Smooth muscle cell of the brain vasculature (primary cell): ENCODE data around the gene NAPB.

Experiments
- DNase-seq: peaks from one replicate; pipeline ENCODE4 v3.0.0-alpha.2; 2012; ENCODE audit warnings: low read depth, low spot score

Gene NAPB

GRCh38 chr20:23407781-23408464 lies 13.4 kb downstream of the NAPB start:
- DNase-seq = no peak

- no peak for DNase-seq
These were observed 14.4 kb downstream of the NAPB start for GRCh38 chr20:23406880-23407279.

DNA sequence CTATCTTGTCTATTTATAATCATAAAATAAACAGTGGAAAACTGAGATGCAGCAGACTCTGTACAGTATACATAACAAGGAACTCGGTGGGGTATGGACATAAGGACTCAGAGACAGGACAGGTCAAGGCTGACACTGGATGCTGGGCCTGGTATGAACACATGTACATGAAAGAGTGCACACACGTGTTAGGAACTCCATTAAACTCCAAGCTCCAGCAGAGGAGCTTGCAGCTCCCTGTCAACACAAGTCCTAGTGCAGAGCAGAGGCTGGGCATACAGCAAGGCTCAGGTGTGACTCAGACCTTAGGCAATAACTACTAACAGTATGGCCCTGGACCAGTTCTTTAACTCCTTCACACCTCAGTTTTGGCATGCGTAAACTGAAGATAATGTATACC lies 17.1 kb downstream of the NAPB start:
- DNase-seq = no peak

- DNase-seq = no peak
These were observed 17.5 kb downstream of the NAPB start for GRCh38 chr20:23403751-23404150.

DNA sequence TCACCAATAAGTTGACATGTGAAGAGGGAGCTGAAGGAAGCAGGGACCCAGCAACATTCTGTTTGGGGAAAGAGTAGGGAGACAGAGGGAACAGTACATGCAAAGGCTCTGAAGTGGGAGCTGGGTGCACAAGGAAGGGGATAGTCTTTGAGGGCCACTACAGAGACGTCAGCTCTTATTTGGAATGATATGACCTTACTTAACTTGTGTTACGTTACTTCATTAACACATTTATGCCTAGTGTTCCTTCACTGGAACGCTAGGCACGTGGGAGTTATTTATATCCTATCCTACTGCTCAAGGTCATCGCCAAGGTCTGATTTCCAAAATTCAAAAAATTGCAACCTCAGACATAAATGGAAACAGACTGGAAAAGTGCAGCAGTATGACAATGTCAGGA lies 20.2 kb downstream of the NAPB start:
- no peak for DNase-seq

DNA sequence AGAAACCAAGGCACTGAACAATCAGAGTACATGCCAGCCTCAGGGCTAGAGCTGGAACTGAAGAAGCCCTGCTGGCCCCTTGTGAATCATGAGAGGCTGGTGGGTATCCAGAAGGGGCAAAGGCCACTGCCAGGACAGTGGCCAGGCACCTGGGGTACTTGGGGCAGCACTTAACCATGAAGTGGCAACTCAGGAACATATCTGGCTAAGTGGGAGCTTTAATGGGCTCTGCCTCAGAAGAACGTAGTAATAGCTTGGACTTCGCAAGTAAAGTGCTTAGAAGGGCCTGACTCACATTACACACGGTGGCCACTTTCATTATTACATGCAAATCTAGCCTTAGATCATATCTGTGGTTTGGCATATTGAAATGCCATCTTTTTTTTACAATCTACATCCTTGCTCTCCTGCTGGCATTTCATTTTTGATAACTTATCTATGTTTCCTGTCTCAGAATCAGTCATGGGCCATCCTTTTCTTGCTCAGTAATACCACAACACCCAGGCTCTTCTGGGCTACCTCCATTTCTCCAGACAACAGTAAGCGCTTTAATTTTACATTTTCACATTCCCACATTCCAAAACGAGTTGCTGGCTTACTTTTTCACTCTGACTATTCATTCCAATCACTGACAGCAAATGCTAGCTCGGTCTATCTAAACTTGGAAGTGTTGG lies 21.6 kb downstream of the NAPB start:
- DNase-seq = no peak

DNA sequence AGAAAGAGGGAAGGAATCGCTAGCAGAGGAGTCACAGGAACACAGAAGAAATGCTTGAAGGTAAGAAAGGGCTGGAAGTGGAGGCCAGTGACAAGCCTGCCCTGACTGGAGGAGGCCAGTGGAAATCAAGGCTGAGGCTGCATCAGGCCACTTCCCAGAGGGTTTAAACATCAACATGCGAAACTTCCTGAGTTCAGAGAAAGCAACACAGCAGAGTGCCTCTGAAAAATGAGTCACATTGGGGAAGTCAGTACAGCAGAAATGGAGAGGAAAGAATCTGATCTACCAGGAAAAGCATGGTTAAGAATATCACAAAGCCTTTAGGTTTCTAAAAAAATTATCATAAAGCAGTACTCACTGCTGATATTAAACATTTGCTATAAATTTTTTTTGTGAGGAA lies 23.3 kb downstream of the NAPB start:
- DNase-seq = peak; percentile 46

- peak; percentile 40 for DNase-seq
These were observed 24.2 kb downstream of the NAPB start for GRCh38 chr20:23396950-23397627.

- no peak for DNase-seq
These were observed 27.1 kb downstream of the NAPB start for GRCh38 chr20:23393996-23394775.

DNA sequence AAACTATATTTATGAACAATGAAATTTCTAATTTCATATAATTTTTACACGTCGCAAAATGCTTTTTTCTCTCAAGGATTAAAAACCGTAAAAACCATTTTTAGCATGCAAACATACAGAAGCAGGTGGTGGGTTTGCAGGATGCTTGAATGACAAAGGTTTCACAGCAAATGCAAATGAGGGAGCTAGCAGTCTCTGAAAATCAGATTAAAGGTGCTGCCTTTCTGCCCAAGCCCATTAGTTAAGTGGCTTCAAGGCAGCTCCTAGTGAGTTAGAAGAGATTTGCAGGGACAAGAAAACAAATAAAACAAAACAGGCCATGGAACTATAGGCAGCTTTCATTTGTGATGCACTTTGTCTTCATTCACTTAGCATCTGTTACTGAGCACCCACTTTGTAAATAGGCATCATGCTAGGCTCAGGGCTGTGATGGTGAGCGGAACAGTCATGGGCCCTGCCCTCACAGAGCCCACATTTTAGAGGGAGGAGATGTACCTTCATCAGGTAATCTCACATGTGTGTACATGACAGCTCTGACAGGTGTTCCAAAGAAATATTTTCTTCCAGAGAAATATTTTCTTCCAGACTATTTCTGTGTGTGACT lies 29.5 kb downstream of the NAPB start:
- DNase-seq = no peak

DNA sequence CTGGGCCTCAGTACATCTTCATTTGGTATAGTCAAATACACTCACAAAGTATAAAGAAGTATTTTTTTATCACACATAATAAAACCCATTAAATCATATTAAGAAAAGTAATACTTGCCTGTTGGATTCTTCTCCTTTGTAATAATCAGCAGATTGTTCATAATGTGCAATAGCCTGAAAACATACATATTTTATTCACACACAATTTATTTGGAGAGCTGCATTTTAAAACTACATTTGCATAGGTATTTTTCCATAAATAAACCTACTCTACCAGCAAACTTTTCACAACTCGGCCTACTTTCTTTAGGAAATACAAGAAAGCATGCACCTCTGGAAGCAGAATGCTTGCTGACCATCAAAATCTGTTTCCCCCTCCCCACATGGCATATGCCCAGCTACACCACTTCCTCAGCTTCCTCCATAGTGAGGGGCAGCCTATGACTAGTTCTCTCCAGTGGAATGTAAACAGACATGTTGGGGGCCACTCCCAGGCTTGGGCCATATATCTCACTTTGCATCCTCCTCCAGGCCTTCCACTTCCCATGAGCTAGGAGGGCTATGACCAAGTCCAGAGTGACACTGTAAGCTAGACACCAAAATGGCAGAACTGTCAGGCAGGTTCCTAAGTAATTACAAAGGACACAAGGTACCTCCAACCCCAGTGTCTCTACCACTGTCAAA lies 31.1 kb downstream of the NAPB start:
- DNase-seq = no peak

GRCh38 chr20:23387118-23387443 lies 34.2 kb downstream of the NAPB start:
- no peak for DNase-seq

DNA sequence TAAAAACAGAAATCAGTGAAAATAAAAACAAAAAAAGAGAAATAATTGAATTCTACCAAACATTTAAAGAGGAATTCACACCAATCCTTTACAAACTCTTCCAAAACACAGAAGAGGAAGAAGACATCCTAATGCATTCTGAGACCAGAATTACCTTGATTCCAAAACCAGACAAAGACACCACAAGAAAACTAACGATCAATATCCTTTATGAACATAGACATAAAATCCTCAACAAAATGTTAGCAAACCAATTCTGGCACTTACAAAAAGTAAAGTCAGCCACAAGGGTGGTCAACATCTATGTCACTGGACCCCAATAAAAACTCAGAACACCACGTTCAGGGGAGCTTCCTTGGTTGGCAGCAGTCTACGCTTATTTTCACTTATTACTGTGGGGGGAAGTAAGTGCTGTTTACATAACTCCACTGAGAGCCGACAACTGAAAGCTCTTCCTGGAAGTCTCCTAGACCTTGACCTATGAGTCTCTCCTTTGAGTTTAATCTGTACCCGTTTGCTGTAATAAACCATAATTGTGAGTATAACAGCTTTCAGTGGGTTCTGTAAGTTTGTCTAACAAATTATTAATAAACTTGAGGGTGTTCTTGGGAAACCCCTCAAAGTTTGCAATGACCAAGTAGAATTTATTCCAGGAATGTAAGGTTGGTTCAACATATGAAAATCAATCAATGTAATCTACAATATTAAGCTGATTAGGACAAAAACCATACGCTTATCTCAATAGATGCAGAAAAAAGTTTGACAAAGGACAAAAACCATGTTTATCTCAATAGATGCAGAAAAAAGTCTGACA lies 34.8 kb downstream of the NAPB start:
- no peak for DNase-seq

DNA sequence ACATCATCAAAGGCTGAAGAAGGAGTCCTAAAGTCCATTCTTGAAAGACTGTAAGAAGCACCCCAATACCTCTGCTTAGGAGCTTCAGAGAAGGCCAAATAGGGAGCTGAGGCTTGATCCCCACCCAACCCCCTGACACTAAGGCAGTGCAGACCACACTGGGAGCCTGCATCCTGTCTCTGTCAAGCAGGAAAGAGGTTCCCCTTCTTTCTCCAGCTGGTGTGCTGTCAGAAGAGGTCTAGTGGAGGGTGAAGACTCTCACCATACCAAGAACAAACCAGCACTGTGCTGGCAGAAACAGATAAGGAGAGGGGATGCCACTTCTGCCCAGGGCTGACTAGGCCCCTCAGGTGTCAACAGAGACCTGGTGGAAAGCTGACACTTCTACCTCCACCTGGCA lies 39.4 kb downstream of the NAPB start:
- no peak for DNase-seq

GRCh38 chr20:23379772-23380171 lies 41.5 kb downstream of the NAPB start:
- DNase-seq = no peak

DNA sequence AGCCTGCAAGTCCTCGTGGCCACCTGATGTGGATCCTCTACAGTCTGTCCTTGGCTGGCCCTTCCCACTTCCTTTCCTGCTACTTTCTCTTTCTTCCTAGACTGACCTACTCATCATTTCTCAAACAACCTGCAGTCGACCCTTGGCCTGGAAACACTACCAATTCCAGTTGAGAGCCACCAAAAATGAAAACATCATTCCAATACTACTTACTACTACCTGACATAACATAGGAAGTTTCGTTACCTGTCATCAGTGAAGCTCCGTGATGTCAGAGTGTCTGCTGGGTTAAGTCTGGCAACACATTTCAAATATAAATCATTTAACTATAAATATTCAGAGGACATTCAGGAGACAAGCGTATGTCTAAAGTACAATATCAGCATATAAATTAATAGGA lies 45.5 kb downstream of the NAPB start:
- DNase-seq = no peak

DNA sequence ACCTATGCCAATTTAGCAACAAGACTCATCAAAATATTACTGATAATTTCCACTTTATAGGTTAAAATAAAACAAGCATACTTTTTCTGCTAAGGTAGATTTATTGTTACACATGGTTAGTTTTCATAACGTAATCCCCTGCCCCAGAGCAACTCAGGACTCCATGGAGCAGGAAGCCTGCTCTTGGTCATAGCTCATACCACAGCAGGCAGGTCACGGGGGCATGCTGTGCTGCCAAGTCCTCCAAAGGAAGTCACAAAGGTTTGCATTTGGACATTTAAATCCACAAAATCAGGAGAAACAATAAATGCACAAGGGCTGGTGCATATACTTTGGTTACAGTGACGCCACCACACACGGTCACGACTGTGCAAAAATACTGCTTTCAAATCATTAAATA lies 46.8 kb downstream of the NAPB start:
- DNase-seq = no peak

GRCh38 chr20:23371496-23371895 lies 49.8 kb downstream of the NAPB start:
- no peak for DNase-seq

DNA sequence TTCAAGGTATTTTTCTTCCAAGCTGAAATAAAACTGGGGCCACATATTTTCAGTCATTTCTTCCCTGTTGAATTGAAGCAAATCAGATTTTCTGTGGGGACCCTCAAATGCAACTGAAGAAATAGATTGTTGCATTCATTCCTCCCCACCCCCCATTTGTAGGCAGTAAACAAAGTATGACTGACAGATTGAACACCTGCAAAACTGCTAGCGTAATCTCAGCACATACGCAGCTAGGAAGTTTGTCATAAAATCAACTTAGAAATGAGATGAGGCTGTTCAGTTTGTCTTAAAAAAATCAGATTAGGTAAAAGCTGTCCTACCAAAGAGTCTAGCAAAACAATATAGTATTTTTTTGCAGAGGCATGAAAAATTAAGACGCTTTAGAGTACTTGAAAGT lies 50.4 kb downstream of the NAPB start:
- DNase-seq = no peak

- DNase-seq = no peak
These were observed 51.0 kb downstream of the NAPB start for GRCh38 chr20:23370274-23370673.
